Measurements from ENCODE around the gene ZNF385B.

Gene ZNF385B

DNA sequence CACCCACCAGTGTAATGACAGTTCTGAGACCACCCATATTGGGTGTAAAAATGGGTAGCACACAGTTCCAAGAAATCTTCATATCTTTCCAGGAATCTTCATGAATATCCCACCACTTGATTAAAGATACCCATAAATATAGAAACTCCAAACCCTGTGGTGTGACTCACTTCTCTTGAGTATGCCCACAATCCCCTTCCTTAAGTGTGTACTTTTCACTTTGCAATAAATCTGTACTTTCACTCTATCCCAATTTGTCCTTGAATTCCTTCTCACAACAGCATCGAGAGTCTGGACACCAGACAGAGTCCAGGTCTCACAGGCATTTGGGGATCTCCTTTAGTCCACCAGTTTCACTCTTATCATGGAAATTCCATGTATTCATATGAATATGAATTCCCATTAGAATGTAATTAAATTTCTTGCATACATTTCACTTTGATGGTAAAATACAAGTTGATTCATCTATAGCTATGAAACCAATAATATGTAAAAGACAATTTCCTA is 309.8 kb downstream of the ZNF385B start:
- ATAC-seq, result no peak
- H3K36me3 Mint-ChIP-seq, result no peaks in the 10 kb centered on the region
- H3K4me1 Mint-ChIP-seq, result no peaks in the 10 kb centered on the region
- no peak overlapping the region for H3K4me3 Mint-ChIP-seq
- H3K9me3 Mint-ChIP-seq, result peaks cover under 1% of the 10 kb centered on the region
- H3K27me3 Mint-ChIP-seq, result peaks cover 10% of the 10 kb centered on the region
- no peak overlapping the region for H3K27ac Mint-ChIP-seq

DNA sequence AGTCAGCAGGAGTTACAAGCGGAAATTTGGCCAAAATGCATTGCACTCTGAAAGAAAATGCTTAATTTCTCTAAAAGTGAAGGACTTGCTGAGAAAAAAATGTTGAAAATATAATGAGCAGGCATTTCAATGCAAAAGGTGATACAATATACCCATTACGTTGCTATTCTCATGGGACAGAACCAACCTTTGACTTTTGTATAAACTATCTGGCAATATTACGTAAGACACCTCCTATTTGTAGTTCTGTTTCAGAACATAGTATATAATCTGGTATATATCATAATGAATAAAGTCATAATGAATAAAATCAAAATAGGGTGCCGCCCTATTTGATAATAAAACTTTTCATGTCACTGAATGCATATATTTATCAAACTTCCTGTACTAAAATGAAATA is 310.6 kb downstream of the ZNF385B start:
- no peak for ATAC-seq
- H3K27me3 Mint-ChIP-seq, result peaks cover 15% of the 10 kb centered on the region
- no peak overlapping the region for H3K4me3 Mint-ChIP-seq
- H3K9me3 Mint-ChIP-seq, result peaks cover 4% of the 10 kb centered on the region
- no peaks in the 10 kb centered on the region for H3K4me1 Mint-ChIP-seq
- H3K36me3 Mint-ChIP-seq, result no peaks in the 10 kb centered on the region
- no peak overlapping the region for H3K27ac Mint-ChIP-seq

DNA sequence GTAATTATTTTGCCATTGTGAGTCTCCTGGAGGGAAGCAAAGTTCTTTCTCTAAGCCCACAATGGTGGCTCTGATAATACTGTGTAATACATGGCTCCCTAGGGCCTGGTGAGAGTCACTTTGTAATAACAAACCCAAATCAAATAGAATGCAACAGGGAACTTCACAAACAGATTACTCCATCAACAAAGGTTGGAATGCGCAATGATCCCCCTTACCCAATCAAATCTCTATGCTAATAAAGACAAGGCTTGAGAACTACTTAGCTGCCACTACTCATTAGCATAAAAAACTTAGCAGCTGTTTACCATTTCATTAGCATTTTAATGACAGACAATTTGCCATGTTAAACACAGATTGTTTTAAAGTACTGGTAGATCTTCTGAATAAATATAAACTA is 311.2 kb downstream of the ZNF385B start:
- Mint-ChIP-seq H3K27ac (no peak overlapping the region), H3K4me1 (no peaks in the 10 kb centered on the region), H3K9me3 (peaks cover 4% of the 10 kb centered on the region), H3K4me3 (no peak overlapping the region), H3K27me3 (peaks cover 15% of the 10 kb centered on the region), H3K36me3 (no peaks in the 10 kb centered on the region)
- no peak for ATAC-seq

DNA sequence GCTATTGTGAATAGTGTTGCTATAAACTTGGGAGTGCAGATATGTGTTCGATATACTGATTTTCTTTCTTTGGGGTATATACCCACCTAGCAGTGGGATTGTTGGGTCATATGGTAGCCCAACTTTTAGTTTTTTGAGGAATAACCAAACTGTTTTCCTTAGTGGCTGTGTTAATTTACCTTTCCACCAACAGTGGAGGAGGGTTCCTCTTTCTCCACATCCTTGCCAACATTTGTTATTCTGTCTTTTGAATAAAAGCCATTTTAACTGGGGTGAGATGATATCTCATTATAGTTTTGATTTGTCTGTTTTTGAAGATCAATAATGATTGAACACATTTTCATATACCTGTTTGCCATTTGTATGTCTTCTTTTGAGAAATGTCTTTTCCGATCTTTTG is 314.8 kb downstream of the ZNF385B start:
- Mint-ChIP-seq H3K27ac (no peak overlapping the region), H3K27me3 (peaks cover 15% of the 10 kb centered on the region), H3K36me3 (no peaks in the 10 kb centered on the region), H3K4me1 (no peaks in the 10 kb centered on the region), H3K4me3 (no peak overlapping the region), H3K9me3 (peaks cover 4% of the 10 kb centered on the region)
- ATAC-seq, result no peak

DNA sequence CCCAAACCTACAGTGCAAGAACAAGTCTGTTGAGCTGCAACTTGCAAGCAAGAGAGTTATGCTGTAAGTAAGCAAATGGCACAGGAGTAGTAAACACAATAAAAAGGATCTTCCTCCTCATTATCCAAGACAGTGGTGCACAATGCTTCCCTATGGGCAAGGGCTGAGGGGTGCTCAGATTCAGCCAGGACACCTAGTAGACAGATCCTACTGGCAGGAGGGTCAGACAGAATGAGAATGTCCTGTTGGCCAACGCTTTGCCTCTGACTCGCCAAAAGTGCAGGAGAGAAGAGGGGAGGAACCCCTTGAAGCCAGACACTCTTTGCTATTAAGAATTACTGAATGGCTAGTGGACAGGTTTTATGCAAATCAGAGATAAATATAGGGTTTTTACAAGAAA is 316.4 kb downstream of the ZNF385B start:
- no peak overlapping the region for H3K27ac Mint-ChIP-seq
- ATAC-seq, result no peak
- H3K4me3 Mint-ChIP-seq, result no peak overlapping the region
- H3K4me1 Mint-ChIP-seq, result no peaks in the 10 kb centered on the region
- H3K27me3 Mint-ChIP-seq, result peaks cover 15% of the 10 kb centered on the region
- H3K9me3 Mint-ChIP-seq, result peaks cover 4% of the 10 kb centered on the region
- H3K36me3 Mint-ChIP-seq, result no peaks in the 10 kb centered on the region

DNA sequence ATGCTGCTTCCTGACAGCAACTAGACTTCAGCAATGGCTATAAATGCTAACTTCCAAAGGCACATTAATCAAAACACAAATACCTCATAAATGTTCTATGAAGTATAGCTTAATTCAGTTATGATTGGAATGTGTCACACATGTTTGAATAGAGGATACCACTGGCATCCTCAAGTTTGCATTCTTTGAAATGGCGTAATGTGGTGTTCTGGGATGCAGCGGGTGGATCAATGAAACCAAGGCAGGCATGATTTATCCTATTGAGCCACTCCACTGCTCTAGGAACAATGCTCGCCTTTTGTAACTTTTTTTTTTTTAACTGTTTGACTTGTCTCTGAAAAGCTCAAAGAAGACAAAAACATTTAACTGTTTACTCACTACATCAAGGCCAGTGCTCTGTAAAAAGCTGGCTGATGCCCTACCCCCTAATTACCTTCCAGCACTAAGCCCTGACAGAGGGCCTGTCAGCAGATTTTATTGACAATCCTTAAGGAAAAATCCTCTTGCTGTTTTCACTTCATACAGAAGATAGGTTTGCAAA is 318.0 kb downstream of the ZNF385B start:
- Mint-ChIP-seq H3K36me3 (no peaks in the 10 kb centered on the region), H3K27me3 (peaks cover 15% of the 10 kb centered on the region), H3K4me3 (no peak overlapping the region), H3K4me1 (no peaks in the 10 kb centered on the region), H3K27ac (no peak overlapping the region), H3K9me3 (peaks cover 8% of the 10 kb centered on the region)
- no peak for ATAC-seq

DNA sequence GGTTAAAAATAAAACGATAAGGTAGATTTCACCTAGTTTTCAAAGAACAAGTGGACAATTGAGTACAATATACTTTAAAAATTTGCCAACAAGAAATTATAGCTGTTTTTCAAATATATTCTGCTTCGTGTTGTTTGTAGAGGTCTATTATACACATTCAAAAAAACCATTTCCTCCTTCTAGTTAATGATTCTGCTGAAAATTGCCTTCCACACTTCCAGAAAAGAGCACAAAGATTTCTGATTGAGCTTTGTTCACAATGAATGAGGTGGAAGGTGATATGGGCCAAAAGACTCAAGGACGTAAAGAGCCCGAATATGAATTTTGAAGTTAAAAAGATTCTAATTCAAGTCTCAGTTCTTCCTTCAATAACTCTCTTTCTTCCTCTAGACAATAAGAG is 319.8 kb downstream of the ZNF385B start:
- Mint-ChIP-seq H3K27me3 (peaks cover 4% of the 10 kb centered on the region), H3K9me3 (peaks cover 8% of the 10 kb centered on the region), H3K36me3 (no peaks in the 10 kb centered on the region), H3K4me3 (no peak overlapping the region), H3K4me1 (no peaks in the 10 kb centered on the region), H3K27ac (no peak overlapping the region)
- no peak for ATAC-seq

DNA sequence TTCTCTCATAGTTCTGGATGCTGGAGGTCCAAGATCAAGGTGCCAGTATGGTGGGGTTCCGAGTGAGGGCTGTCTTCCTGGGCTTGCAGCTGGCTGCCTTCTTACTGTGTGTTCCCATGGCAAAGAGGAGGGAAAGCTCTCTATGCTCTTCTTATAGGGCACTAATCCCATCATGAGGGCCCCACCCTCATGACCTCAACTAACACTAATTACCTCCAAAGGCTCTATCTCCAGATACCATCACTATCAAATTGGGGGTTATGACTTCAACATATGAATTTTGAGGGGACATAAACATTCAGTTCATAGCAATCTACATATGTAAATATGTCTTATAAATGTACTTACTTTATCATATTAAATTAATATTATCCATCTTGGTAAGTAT is 322.3 kb downstream of the ZNF385B start:
- no peaks in the 10 kb centered on the region for H3K4me1 Mint-ChIP-seq
- peaks cover 4% of the 10 kb centered on the region for H3K9me3 Mint-ChIP-seq
- no peak for ATAC-seq
- H3K36me3 Mint-ChIP-seq, result no peaks in the 10 kb centered on the region
- no peak overlapping the region for H3K27ac Mint-ChIP-seq
- H3K27me3 Mint-ChIP-seq, result no peaks in the 10 kb centered on the region
- H3K4me3 Mint-ChIP-seq, result no peak overlapping the region

DNA sequence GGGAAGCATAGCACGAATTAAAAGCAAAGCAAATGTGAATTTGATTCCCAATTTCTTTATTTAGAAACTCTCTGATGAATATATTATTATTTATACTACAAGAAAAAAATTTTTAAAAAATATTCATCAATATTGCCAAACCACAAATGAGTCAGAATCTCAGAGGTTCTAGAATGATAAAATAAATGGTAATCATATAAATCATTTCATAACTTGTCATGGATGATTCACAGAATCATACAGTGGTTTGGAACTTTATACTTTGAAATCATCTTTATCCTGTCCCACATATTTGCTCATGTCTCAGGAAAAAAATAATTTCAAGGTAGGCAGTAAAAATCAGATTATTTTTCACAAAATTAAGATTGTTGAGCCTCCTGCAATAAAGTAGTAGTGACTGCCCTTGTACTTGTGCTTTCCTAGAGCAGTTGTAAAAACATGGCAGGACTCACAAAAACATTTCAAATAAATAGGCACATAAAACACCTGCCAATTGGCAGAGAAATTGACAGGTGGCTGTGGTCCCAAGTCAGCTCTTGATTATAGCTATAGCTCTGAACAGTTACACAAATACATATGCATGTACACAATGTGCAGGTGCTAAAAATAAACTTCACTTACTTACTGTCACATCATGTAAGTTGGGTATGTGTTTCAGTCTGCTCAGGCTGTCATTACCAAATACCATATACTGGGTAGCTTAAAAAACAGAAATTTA is 322.8 kb downstream of the ZNF385B start:
- H3K4me1 Mint-ChIP-seq, result no peaks in the 10 kb centered on the region
- no peaks in the 10 kb centered on the region for H3K36me3 Mint-ChIP-seq
- ATAC-seq, result no peak
- no peak overlapping the region for H3K27ac Mint-ChIP-seq
- H3K4me3 Mint-ChIP-seq, result no peak overlapping the region
- no peaks in the 10 kb centered on the region for H3K27me3 Mint-ChIP-seq
- H3K9me3 Mint-ChIP-seq, result peaks cover 4% of the 10 kb centered on the region

DNA sequence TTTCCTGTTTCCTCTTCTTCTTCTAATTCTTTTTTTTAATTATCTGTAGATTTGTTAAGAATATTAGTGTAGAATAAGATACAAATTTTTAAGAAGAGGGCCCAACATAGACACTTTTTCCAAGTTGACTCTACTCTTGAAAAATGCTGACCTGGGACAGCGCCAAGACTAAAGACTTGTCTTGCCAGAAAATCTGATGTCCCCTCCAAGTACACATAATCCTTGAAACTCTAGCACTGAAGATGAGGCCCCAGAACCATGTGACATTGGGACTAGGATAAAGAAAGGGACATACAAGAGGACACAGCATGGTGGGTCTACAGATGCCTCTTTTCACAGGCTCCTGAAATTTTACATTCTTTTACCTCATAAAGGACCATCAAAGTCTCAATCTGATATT is 325.2 kb downstream of the ZNF385B start:
- no peak for ATAC-seq
- Mint-ChIP-seq H3K4me3 (no peak overlapping the region), H3K9me3 (peaks cover 4% of the 10 kb centered on the region), H3K27ac (no peak overlapping the region), H3K4me1 (no peaks in the 10 kb centered on the region), H3K27me3 (no peaks in the 10 kb centered on the region), H3K36me3 (no peaks in the 10 kb centered on the region)

DNA sequence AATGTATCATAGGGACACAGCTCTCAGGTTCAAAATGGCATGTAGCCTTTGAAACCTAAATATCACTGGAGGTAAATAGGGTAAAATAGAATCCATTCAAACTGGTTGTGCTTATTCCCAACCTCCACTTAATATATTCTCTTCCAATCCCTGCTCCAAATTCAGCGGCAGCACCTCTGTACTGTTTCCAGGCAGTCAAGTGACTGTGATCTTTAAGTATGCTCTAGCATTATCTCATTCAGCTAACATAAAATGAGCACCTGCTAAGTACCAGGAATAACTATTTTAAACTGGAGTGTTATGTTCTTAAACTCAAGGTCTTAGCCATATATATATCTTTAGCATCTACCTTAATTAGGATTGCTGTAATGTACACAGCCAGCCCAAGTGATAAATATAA is 327.5 kb downstream of the ZNF385B start:
- no peaks in the 10 kb centered on the region for H3K27me3 Mint-ChIP-seq
- no peak overlapping the region for H3K27ac Mint-ChIP-seq
- H3K36me3 Mint-ChIP-seq, result no peaks in the 10 kb centered on the region
- H3K4me3 Mint-ChIP-seq, result no peak overlapping the region
- H3K9me3 Mint-ChIP-seq, result peaks cover under 1% of the 10 kb centered on the region
- ATAC-seq, result no peak
- H3K4me1 Mint-ChIP-seq, result no peaks in the 10 kb centered on the region

DNA sequence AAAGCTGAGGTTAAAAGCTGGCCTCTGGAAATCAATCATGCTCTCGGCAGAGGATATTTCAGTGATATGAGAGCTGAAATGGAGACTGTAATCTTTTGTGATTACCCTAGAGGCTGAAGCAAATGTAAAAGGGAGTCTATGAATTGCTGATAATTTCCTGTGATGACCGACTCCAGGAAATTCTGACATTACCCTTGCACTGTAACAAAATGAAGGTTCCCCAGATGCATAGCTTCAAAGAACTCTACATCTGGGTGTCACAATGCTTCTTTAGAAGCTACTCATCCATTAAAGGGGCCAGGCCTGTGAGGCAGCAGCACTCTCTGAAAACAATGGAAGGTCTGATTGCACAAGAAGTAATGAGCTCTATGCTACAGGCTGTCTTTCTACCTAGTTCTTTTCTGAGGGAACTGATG is 328.5 kb downstream of the ZNF385B start:
- Mint-ChIP-seq H3K4me3 (no peak overlapping the region), H3K9me3 (no peaks in the 10 kb centered on the region)

DNA sequence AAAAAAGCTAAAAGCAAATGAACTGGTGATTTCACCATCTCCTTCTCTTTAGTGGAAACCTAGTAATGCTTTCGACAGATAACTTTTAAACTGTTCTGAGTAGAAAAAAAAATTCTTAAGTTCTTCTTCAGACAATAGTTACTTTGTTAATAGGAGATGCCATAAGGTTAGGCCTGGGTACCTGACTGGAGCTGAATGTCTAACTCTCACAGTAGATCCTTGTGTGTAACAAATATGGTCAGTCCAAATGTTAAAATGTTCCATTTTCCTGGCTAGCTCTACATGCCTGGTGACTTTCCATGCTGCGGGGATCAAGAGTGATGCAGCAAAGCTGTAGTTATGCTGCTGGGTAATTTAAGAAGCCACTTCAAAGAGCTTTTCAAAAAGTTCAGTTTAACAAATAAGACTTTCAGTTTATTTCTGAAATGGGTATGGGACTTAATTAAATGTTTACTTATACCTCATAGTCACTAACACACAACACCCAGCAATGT is 332.8 kb downstream of the ZNF385B start:
- Mint-ChIP-seq H3K27me3 (no peaks in the 10 kb centered on the region), H3K4me1 (no peaks in the 10 kb centered on the region), H3K27ac (no peak overlapping the region), H3K9me3 (no peaks in the 10 kb centered on the region), H3K4me3 (no peak overlapping the region), H3K36me3 (no peaks in the 10 kb centered on the region)
- no peak for ATAC-seq

More for the DNA sequence above, 328.5 kb downstream of the ZNF385B start:
- ATAC-seq, result no peak
- no peak overlapping the region for H3K27ac Mint-ChIP-seq
- no peaks in the 10 kb centered on the region for H3K36me3 Mint-ChIP-seq
- no peaks in the 10 kb centered on the region for H3K27me3 Mint-ChIP-seq
- no peaks in the 10 kb centered on the region for H3K4me1 Mint-ChIP-seq

DNA sequence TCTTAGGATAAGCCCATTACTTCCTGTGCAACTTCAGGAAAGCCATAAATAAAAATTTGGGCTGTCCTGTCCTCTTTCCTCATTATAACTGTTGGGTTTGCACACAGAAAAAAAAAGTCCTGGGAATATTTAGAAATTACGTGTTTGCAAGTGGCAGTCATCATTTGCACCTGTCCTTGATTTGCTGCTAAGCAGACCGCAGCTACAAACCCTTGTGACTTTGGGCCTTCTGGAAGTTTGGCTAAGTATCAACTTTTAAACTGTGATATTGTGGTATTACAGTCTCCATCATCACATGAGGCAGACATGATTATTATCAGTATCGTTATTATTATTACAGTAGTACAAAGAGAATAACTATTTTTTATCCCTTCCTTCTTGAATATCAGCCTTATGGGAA is 336.1 kb downstream of the ZNF385B start:
- H3K4me1 Mint-ChIP-seq, result no peaks in the 10 kb centered on the region
- H3K4me3 Mint-ChIP-seq, result no peak overlapping the region
- no peaks in the 10 kb centered on the region for H3K36me3 Mint-ChIP-seq
- ATAC-seq, result no peak
- H3K27me3 Mint-ChIP-seq, result no peaks in the 10 kb centered on the region
- H3K9me3 Mint-ChIP-seq, result no peaks in the 10 kb centered on the region
- H3K27ac Mint-ChIP-seq, result no peak overlapping the region

DNA sequence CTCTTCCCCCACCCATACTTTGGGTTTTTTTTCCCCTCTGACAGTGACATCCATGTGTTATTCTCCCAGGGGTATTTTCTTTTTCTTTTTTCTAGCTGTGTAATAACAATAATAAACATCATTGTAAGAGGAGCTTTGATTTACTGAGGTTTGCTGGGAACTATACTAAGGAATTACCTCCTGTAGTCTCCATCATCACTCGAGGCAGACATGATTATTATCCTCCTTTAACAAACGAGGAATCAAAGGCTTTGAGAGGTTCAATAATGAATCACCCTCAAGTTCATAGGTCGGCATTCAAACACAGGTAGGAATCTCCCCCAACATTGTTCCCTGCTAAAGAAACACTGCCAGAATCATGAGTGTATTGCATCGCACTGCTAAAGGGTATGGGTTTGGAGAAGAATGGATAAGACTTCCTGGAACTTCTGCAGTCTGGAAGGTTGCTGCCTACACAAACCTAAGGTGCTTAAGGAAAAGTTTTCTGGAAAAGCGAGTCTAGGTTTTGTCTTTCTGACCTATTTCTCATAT is 336.5 kb downstream of the ZNF385B start:
- no peaks in the 10 kb centered on the region for H3K27me3 Mint-ChIP-seq

DNA sequence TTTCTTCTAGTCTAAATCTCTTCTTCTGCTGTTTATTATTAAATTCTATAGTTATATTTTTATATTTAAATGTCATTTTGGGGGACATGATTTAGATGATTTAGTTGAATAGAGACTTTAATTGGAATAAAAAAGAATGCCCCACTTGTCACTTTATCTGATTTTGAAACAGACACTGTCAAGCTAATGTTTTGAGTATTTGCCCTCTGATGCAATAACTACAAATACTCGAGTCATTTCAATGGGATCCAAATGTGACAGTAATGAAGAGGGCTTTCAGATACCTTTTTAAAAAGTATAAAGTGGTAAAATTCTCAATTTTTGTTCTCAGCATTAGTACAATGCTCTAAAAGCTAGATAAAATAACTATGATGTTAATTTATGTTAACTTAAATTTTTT is 339.5 kb downstream of the ZNF385B start:
- Mint-ChIP-seq H3K36me3 (no peaks in the 10 kb centered on the region), H3K27ac (no peak overlapping the region), H3K27me3 (no peaks in the 10 kb centered on the region), H3K4me1 (no peaks in the 10 kb centered on the region), H3K9me3 (no peaks in the 10 kb centered on the region), H3K4me3 (no peak overlapping the region)
- ATAC-seq, result no peak

More for the DNA sequence above, 336.5 kb downstream of the ZNF385B start:
- Mint-ChIP-seq H3K36me3 (no peaks in the 10 kb centered on the region), H3K4me3 (no peak overlapping the region), H3K9me3 (no peaks in the 10 kb centered on the region), H3K27ac (no peak overlapping the region), H3K4me1 (no peaks in the 10 kb centered on the region)
- no peak for ATAC-seq

Measured in stimulated activated memory B cell treated with anti-CD40 and anti-IgM and Interleukin-4, amounts not matched to agents 10 μg/mL and 1 μg/mL and 100 μg/mL, for 72 hours (primary cell).